GM18909 (cell line): ENCODE data around the gene TRIP10.
"Not testable (repeated sequence)": the region's sequence is repeated elsewhere in the genome, so short reads cannot be mapped to it uniquely, and the experiment has no call there.

Experiments
- ATAC-seq: cut with Tn5 transposase; IDR thresholded peaks from one replicate; pipeline ENCODE4 v1.9.1; 2021; ENCODE audit warnings: mild to moderate bottlenecking; ENCODE audit not compliant: unreplicated experiment, poor library complexity

Gene TRIP10

GRCh38 chr19:6738787-6739389 lies 592 bp upstream of the TRIP10 start:
- no peak for ATAC-seq

- no peak for ATAC-seq
Observed at GRCh38 chr19:6739883-6740588, 556 bp downstream of the TRIP10 start.

- ATAC-seq, result no peak
Observed at GRCh38 chr19:6740589-6741343, 1.3 kb downstream of the TRIP10 start.

GRCh38 chr19:6743066-6743465 lies 3.6 kb downstream of the TRIP10 start:
- no peak for ATAC-seq

GRCh38 chr19:6743714-6744380 lies 4.4 kb downstream of the TRIP10 start:
- ATAC-seq, result no peak

GRCh38 chr19:6744381-6745301 lies 5.2 kb downstream of the TRIP10 start:
- no peak for ATAC-seq

GRCh38 chr19:6745965-6746364 lies 6.5 kb downstream of the TRIP10 start:
- ATAC-seq, result no peak

- ATAC-seq, result not testable (repeated sequence)
Observed at GRCh38 chr19:6748543-6748942, 9.1 kb downstream of the TRIP10 start.

- no peak for ATAC-seq
Observed at GRCh38 chr19:6750062-6750461, 10.6 kb downstream of the TRIP10 start.

GRCh38 chr19:6751189-6751588 lies 11.7 kb downstream of the TRIP10 start:
- no peak for ATAC-seq

GRCh38 chr19:6752256-6753177 lies 13.0 kb downstream of the TRIP10 start:
- no peak for ATAC-seq

- ATAC-seq, result peak; percentile 70
Observed at GRCh38 chr19:6753178-6754031, 13.9 kb downstream of the TRIP10 start.

GRCh38 chr19:6754136-6754535 lies 14.7 kb downstream of the TRIP10 start:
- ATAC-seq, result no peak

- no peak for ATAC-seq
Observed at GRCh38 chr19:6754653-6755463, 15.4 kb downstream of the TRIP10 start.

GRCh38 chr19:6760606-6761005 lies 21.1 kb downstream of the TRIP10 start:
- no peak for ATAC-seq

- no peak for ATAC-seq
Observed at GRCh38 chr19:6761053-6761676, 21.7 kb downstream of the TRIP10 start.
